GM12891 (cell line): ENCODE data around the gene PPA2.

ENCODE experiments used
- POLR2AphosphoS5 ChIP-seq: IDR thresholded peaks from 2 replicates; pipeline ENCODE4 v1.6.1; 2011; ENCODE audit warnings: low read depth, low read length, control low read depth
- SPI1 ChIP-seq: IDR thresholded peaks from 2 replicates; pipeline ENCODE4 v1.6.1; 2011; ENCODE audit warnings: low read depth, low read length, control low read depth
- TAF1 ChIP-seq: IDR thresholded peaks from 2 replicates; pipeline ENCODE4 v1.6.1; 2011; ENCODE audit warnings: low read depth, low read length, control low read depth

GRCh38 chr4:105430811-105431210 lies 43.1 kb downstream of the PPA2 start:
- TF ChIP-seq POLR2AphosphoS5: no peak
- no peak for TF ChIP-seq SPI1
- TF ChIP-seq TAF1: no peak
